Kidney epithelial cell (primary cell): ENCODE measurements around the gene KIR2DL1. TPM values are rescaled to one million over a fixed set of nuclear protein-coding genes. Genes with fewer than 3 reads are reported as not detected.

Source experiments
- total RNA-seq: library from RNA; depleted of rRNA; stranded (reverse); fragments of >200 nt; gene quantifications from 2 replicates; pipeline ENCODE4 v1.2.3, GENCODE V29; 2015

The KIR2DL1 gene
- total RNA-seq, 1 donor from 2014 or later: not detected

Other genes starting within 250 kb of the KIR2DL1 start
- not detected in 2 replicates for gene LILRA2, start 196.0 kb upstream of the KIR2DL1 start, total RNA-seq
- gene LILRA1, start 176.2 kb upstream of the KIR2DL1 start, total RNA-seq: not detected in 2 replicates
- not detected in 2 replicates for gene LILRB1, start 139.3 kb upstream of the KIR2DL1 start, total RNA-seq
- 2.7 TPM in 1 of 2 replicates, not detected in the other for gene LILRB4, start 106.8 kb upstream of the KIR2DL1 start, total RNA-seq
- gene KIR3DL3, start 45.4 kb upstream of the KIR2DL1 start, total RNA-seq: not detected in 2 replicates
- not detected in 2 replicates for gene KIR2DL3, start 31.3 kb upstream of the KIR2DL1 start, total RNA-seq
- not detected in 2 replicates for gene KIR2DL4, start 33.8 kb downstream of the KIR2DL1 start, total RNA-seq
- not detected in 2 replicates for gene KIR3DL1, start 46.7 kb downstream of the KIR2DL1 start, total RNA-seq
- gene KIR2DS4, start 62.9 kb downstream of the KIR2DL1 start, total RNA-seq: not detected in 2 replicates
- gene KIR3DL2, start 80.7 kb downstream of the KIR2DL1 start, total RNA-seq: not detected in 2 replicates
- gene FCAR, start 104.4 kb downstream of the KIR2DL1 start, total RNA-seq: not detected in 2 replicates
- not detected in 2 replicates for gene NCR1, start 136.4 kb downstream of the KIR2DL1 start, total RNA-seq
- not detected in 2 replicates for gene NLRP7, start 177.7 kb downstream of the KIR2DL1 start, total RNA-seq
- gene NLRP2, start 196.6 kb downstream of the KIR2DL1 start, total RNA-seq: 27.5 and 32.5 TPM in 2 replicates